Thyroid gland (tissue), 4 donors: ENCODE results near the gene OTOL1.

Experiments used
- CTCF ChIP-seq, 6 experiments: fragments of 200-600 bp in 3 of 6; fragments of 450-650 bp in 3 of 6; sonication (generic) in 3 of 6; IDR thresholded peaks; one replicate each; pipeline ENCODE4 v1.5.1; 2016 to 2019; ENCODE audit warnings: antibody characterized with exemption in 6 of 6, mild to moderate bottlenecking in 2 of 6, inconsistent platforms in 1 of 6, moderate library complexity in 1 of 6
- POLR2A ChIP-seq, 2 donors: fragments of 450-650 bp; IDR thresholded peaks; one replicate each; pipeline ENCODE4 v1.6.1; 2017; ENCODE audit warnings: antibody characterized with exemption in 2 of 2, mild to moderate bottlenecking in 2 of 2, moderate library complexity in 1 of 2

- TF ChIP-seq POLR2A (IDR thresholded peaks at IDR 0.05) (no peak), CTCF (IDR thresholded peaks at IDR 0.05) (no peak)
These were observed 21.9 kb upstream of the OTOL1 start for GRCh38 chr3:161474741-161475140.
